ENCODE results near the gene NDRG2.

The NDRG2 gene

DNA sequence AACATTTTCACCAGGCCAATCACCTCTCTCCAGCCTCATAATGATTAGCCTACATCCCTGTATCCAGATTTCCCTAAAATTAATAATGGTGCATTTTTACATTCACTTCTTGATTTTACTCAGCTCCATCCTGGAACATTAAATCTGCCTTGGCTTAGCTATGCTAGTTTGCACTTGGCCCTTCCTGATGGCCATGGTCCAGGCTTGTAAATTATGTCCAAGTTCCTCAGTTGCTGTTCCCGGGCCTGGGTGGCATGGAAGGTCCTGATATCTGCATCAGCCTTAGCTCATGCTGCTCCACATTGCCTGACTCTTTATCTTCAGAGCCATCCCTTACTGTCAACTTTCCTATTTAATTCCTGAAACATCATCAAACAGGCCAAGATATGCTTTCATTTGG is 46.2 kb downstream of the NDRG2 start:
- TF ChIP-seq, protein P1, sequence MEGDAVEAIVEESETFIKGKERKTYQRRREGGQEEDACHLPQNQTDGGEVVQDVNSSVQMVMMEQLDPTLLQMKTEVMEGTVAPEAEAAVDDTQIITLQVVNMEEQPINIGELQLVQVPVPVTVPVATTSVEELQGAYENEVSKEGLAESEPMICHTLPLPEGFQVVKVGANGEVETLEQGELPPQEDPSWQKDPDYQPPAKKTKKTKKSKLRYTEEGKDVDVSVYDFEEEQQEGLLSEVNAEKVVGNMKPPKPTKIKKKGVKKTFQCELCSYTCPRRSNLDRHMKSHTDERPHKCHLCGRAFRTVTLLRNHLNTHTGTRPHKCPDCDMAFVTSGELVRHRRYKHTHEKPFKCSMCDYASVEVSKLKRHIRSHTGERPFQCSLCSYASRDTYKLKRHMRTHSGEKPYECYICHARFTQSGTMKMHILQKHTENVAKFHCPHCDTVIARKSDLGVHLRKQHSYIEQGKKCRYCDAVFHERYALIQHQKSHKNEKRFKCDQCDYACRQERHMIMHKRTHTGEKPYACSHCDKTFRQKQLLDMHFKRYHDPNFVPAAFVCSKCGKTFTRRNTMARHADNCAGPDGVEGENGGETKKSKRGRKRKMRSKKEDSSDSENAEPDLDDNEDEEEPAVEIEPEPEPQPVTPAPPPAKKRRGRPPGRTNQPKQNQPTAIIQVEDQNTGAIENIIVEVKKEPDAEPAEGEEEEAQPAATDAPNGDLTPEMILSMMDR (IDR thresholded peaks at IDR 0.05; ENCODE audit: low read depth, low read length) = no peak
- no peak for DNase-seq (ENCODE audit: extremely low read depth, low read depth)

DNA sequence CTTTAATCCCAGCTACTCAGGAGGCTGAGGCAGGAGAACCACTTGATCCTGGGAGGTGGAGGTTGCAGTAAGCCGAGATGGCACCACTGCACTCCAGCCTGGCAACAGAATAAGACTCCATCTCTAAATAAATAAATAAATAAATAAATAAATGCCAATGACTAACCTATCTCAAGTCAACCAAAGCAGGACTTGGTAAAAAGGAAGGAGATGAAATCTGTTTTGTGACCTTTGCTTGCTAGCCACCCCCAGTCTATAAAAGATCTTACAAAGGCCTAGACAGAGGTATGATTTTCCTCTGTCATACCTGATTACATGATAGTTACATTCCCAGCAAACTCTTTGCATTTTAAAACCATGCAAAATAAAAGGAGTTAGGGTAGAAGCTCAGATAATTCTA is 48.6 kb downstream of the NDRG2 start:
- TF ChIP-seq, protein P1 (IDR thresholded peaks at IDR 0.05; ENCODE audit: low read depth, low read length) = no peak
- no peak for DNase-seq (ENCODE audit: extremely low read depth, low read depth)

DNA sequence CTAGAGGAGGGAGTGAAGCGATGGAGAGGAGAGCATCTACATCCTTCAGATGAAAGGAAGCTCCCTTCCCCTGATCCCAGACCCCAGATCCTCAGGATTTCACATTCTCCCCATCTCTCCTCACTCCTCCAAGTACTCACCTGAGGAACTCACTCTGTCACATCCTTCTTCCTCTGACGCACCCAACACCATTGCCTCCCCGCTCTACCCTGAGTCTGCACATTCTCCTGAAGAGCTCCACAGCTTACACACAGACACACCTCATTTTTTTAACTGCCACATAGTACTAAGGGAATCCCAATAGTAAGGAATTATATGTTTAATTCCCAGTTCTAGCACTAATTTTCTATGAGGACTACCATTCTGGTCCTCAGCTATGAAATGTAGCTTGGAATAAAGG is 51.4 kb downstream of the NDRG2 start:
- TF ChIP-seq, protein P1 (IDR thresholded peaks at IDR 0.05; ENCODE audit: low read depth, low read length) = no peak
- no peak for DNase-seq (ENCODE audit: extremely low read depth, low read depth)

DNA sequence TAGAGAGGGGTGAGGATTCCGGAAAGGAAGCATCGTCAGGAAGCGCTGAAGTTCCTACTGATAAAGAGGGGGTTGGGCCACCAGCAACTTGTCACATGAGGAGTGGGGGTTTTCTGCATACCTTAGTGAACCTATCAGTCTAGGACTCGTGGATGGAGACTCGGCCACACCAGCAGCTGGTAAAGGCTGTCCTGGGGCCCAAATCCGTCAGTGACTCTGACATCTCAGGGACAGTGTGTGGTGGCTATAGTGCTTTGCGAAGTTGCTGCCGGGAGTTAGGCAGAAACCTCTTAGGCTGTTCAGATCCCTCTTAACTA is 53.2 kb downstream of the NDRG2 start:
- TF ChIP-seq, protein P1 (IDR thresholded peaks at IDR 0.05; ENCODE audit: low read depth, low read length) = no peak
- no peak for DNase-seq (ENCODE audit: extremely low read depth, low read depth)

DNA sequence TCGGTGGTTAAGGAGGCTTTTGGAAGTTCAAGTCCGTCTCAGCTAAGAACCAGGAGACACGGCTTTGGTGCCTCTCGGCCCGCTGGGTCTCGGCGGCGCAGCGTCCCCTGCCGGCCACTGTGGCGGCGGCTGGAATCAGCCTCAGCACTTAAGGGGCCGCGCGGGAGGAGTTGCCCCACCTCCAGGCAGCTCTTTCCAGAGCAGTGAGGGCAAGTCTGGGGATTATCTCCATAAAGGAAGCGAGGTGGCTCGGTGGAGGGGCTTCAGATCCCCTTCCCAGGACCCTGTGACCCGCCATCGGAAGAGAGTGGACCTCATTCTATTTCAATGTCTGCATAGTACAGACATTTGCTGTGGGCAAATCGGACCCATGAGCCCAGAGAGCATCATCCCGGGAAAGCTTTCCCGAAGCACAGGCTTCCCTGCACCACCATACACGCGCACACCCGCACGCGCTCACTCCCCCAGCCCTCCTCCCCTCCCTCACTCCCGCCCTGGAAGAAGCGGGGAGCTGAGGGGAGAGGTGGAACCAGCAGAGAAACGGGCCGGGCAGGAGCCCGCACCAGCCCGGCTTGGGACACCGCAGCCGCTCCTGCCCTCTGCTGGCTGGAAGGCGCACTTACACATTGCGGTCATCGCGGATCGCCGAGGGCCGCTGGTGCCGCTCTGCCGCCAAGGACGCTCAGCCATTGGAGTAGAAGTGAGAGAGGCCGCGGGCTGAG is 53.7 kb downstream of the NDRG2 start:
- peak; percentile 47 for DNase-seq (ENCODE audit: extremely low read depth, low read depth)
- TF ChIP-seq, protein P1 (IDR thresholded peaks at IDR 0.05; ENCODE audit: low read depth, low read length) = peak; percentile 86

DNA sequence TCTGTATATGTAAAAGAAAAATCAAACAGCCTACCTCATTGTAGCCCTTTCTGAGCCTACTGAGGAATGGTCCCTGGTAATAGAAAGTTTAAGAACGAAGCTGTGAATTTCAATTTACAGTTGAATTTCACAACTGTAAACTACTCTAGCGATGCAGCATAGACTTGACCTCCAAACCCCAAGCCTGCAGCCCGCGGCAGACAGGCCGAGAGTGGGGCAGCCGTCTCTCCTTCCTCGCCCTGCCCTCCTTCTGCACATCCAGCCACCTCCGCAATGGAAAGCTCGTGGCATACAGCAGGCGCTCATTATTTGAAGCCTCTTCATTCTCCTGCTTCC is 54.2 kb downstream of the NDRG2 start:
- TF ChIP-seq, protein P1 (IDR thresholded peaks at IDR 0.05; ENCODE audit: low read depth, low read length) = no peak
- DNase-seq (ENCODE audit: extremely low read depth, low read depth) = no peak

DNA sequence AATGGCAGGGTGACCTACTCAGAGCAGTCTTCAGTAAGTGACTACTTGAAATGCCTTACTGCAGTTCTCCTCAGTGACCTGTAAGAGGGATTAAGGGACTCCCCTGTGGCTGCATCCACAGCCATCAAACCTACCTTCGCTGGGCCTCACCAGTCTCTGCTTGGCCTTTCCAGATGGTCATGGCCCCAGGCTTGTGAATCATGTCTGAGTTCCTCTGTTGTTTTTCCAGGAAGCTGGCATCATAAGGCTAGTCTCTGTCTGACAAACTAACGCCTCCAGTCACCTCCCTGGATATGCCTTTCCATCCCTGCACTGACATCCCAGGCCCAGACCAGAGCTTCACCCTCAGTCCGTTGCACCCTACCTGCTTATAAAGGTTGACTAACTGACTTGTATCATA is 55.5 kb downstream of the NDRG2 start:
- TF ChIP-seq, protein P1 (IDR thresholded peaks at IDR 0.05; ENCODE audit: low read depth, low read length) = no peak
- no peak for DNase-seq (ENCODE audit: extremely low read depth, low read depth)

Measured in AG09319 (cell line).